Measurements from ENCODE around the gene IGFBP3.

IGFBP3 gene

DNA sequence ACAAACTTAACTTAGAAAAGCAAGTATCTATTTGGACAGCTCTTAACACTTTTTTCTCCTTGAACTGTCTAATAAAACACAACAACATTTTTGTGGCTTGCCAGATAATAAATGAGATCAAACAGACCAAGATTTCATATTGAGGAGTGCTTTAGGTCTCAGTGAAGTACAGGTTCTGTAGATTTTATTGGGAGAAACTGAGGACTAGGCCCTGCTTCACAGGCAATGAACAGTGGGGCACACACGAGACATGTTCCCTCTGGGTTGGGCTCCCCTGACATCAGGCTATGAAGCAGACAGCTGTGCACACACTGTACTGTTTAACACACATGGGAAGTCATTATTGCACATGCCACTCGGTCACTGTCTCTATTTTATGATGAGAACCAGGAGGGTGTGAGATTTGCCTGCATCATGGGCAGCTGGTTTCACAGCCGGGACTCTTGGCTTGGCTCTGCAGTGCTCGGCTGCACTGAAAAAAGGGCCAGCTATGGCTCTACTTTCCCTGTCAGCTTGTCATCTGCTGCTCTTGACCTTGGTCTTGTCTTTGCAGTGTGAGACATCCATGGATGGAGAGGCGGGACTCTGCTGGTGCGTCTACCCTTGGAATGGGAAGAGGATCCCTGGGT, 28.6 kb downstream of the IGFBP3 start:
- no peak for DNase-seq (ENCODE audit: low read depth in 2 of 2)

DNA sequence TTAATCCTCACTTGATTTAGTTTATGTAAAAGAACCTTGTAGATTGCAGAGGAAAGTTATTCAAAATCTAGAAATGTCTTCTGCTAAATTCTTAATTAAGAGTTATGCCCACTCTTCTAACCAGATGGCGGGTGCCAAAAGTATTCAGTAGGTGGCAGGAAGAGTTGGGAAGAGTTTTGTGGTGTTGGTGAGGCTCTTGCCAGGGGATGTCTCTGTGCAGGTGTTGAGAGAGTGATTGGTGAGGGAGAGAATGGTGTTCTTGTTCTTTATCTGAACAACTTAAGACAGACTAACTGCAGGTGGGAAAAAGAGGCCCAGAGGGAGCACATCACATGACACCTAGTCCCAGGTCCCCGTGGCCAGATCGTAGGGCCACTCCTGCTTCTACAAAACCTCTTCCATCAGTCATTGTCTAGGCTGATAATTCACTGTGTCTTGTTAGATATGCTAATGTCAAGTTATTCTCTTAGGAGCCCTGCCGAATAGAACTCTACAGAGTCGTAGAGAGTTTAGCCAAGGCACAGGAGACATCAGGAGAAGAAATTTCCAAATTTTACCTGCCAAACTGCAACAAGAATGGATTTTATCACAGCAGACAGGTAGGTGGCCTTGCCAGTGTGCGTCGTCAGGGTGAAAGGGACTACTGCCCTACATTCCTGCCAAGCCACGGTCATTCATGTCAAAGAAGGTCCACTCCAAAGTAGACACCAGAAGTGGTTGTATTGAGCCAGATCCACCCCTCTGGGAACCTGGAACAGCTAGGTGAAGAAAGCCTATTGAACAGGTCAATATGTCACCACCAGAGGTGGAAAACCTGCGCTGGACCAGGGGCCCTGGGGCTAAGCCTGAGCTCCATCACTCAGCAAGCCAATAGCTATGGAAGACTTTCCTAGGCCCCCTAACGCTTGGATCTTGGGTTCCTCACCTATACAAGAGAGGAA, 29.3 kb downstream of the IGFBP3 start:
- DNase-seq (ENCODE audit: low read depth in 2 of 2): no peak

DNA sequence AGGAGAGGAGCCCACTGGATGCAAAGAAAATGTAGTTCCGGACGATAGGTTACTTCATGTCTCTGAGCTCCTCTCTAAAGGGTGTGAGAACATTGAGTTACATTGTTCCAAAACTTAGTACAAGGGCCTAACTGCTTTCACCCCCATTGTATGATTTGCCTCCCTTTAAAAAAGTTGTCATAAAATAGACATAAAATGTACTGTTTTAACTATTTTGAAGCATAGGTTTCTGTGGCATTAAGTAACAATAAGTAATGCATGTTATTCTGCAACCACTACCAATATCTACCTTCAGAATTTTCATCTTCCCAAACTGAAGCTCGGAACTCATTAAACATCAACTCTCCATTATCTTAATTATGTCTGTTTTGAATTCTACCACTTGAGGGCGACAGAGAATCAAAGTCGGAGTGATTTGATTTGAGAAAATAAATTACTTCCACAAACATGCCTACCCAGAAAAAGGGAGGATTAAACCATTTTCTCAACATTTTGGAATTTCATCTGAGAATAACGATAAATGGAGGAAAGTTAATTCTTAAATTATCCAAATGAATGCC, 30.1 kb downstream of the IGFBP3 start:
- no peak for DNase-seq (ENCODE audit: low read depth in 2 of 2)

DNA sequence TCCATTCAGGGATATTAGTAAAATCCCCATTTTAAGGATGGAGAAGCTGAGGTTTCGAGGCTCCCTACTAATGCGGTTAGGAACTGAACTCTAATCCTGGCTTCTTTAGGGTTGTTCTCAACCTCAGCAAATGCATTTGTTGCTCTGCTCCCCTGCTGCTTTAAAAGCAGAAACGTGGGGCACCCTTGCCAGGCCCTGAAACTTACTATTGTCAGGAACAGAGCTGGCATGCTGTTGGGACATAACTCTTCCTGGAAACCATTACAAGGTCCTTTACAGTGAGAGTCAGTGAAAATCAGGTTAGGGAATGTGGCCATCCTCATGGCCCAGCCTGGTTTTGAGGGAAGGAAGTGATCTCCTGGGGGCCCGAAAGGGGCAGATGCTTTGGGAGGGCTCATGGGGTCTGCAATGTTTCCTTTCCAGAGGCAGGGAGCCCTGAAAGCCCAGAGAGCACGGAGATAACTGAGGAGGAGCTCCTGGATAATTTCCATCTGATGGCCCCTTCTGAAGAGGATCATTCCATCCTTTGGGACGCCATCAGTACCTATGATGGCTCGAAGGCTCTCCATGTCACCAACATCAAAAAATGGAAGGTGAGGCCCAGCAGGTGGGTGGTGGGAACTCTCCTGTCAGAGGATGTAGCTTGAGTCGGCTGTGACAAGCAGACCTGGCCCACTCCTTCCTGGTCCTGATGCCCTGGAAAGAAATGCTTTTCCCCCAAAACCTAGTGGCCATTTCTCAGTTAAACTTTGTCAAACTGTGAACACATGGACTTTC, 30.8 kb downstream of the IGFBP3 start:
- DNase-seq (ENCODE audit: low read depth in 2 of 2): no peak

DNA sequence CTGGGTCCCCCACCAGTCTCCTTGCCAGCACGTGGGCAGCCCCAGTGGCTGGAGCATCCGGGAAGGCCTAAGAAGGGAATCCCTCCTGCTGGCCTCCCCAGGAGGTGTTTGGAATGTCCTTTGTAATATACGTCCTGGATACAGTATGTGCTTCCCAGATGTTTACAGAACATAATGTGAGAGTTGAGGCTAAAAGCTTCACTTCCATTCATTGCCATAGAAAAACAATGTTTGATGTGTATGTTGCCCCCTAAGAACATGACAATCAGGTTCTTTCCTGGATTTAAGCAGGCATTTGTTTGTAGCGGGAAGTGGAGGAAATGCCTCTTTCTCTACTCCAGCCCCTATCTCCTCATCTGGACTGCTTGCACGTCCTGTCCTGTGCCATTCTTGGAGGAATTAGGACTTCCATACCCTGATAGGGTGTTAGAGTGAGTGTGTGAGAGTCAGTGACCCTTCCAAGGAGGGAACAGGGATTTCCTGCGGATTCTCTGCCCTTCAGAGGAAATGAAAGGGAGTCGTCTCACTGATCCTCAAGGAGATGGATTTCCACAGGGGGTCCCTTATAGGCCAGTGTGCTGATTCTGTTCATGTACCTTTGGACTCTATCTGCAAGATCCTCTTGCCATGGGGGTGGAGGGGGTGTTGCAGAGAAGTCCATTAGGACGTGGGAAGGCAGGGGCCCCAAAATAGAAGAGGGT, 31.6 kb downstream of the IGFBP3 start:
- no peak for DNase-seq (ENCODE audit: low read depth in 2 of 2)

DNA sequence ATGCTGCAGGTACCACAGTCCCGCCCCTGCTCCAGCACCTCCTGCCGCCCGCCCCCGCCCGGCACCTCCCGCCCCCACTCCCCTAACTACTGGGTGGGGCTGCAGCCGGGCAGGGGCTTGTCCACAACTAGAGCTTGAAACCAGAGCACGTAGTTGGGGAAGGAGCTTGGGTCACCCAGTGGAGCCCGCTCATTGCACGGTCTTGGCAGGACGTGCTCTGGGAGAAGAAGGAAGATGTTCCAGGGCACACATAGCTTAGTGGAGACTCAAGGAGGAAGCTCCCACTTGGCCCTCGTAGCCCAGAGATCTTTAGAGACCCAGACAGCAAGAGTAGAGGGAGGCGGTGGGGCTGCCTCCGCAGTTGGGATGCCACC, 32.1 kb downstream of the IGFBP3 start:
- no peak for DNase-seq (ENCODE audit: low read depth in 2 of 2)

DNA sequence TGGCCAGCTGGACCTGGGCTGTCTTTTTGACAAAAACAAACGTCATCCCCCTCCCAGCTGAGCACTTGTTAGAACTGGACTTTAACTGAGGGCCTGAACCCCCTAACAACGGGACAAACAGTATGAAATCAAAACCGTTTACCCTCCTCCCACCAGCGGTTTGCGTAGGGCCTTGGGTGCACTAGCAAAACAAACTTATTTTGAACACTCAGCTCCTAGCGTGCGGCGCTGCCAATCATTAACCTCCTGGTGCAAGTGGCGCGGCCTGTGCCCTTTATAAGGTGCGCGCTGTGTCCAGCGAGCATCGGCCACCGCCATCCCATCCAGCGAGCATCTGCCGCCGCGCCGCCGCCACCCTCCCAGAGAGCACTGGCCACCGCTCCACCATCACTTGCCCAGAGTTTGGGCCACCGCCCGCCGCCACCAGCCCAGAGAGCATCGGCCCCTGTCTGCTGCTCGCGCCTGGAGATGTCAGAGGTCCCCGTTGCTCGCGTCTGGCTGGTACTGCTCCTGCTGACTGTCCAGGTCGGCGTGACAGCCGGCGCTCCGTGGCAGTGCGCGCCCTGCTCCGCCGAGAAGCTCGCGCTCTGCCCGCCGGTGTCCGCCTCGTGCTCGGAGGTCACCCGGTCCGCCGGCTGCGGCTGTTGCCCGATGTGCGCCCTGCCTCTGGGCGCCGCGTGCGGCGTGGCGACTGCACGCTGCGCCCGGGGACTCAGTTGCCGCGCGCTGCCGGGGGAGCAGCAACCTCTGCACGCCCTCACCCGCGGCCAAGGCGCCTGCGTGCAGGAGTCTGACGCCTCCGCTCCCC, 32.7 kb downstream of the IGFBP3 start, which contains the start of gene IGFBP1:
TSS of gene IGFBP1 (plus strand) at position 304 of the 808 bp plus-strand sequence. CDS start at position 469, 165 bp downstream.
- no peak for DNase-seq (ENCODE audit: low read depth in 2 of 2)

DNA sequence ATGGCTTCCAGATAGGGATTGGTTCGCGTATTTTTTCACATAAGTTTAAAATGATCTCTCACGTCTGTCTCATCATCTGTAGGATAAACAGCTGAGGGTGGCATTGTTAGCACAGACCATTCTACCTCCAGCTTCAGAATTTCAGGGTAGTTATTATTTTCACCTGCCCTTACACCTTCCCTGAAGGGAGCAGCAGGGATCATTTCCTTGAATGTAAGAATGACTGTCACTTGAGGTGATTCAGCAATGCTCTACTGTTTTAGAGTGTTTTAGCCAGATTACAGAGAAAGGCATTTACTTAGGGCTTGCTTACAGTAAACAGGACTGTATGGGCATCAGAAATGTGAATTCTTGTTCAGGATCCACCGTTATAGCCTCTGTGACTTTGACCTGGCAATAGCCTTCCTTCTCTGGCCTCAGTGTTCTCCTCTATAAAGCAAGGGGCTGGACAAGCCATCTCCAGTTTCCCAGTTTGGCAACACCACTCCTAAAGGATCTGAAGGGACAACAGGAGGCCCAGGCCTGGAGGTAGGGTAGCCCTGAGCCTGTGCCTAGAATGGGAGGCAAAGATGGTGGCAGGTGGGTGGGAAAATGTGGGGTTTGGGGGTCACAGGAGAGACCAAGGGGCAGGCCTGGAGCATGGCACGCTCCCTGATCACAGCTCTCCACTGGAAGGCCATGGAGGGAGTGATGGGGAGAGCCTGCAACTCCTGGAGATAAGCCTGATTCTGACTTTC, 34.0 kb downstream of the IGFBP3 start:
- DNase-seq (ENCODE audit: low read depth in 2 of 2): no peak

DNA sequence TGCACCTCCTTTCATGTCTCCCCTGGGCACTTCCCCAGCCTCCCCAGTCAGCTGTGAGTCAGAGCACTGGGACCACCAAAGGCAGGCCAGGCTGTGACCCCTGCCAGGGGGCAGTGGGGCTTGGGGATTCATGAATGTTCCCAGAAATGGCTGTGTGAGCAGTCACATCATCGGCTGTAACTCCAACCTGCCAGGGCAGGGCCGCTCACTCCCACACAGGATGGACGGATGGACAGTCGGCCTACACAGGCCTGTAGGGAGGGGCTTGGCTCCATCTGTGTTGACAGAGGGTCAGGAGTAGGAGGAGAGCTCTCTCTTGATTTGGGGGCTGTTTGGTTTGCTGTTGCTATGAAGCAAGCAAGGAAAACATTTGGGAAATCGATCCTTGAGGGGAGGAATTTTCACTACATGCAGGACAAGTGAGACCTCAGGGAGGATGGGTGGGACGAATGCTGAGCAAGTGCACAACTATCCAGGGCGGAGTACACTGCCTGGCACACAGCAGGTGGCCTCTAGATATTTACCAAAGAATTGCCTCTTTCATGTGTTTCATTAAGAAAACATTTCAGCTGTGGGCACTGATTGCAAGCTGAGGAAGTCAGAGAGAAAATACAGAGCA, 35.7 kb downstream of the IGFBP3 start:
- DNase-seq (ENCODE audit: low read depth in 2 of 2): no peak

DNA sequence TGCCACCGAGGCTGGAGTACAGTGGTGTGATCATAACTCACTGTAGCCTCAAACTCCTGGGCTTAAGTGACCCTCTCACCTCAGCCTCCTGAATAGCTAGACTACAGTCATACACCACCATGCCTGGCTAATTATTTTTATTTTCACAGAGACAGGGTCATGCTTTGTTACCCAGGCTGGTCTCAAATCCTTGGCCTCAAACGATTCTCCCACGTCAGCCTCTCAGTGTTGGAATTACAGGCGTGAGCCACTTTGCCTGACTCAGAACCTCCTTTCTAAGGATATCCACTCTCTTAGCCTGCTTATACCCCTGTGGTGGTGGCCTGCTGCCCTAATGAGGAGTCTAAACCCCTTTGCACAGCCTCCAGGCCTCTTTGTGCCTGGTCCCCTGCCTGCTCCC, 36.9 kb downstream of the IGFBP3 start:
- DNase-seq (ENCODE audit: low read depth in 2 of 2): no peak

DNA sequence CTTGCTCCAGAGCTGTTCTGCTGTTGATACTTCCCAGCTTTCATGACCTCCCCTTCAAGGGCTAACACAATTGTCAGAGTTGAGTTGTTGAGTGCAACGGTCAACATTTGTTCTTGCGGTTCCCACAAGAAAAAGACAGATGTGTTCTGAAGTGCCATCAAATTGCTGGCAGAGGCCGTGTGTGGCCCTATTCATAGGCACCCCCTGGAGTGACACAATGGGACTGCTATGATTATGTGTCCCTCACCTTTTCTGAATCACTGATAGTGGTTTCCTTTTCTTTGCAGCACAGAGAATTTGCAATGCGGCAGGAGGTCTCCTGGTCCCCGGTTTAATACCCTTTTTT, 38.6 kb downstream of the IGFBP3 start:
- no peak for DNase-seq (ENCODE audit: low read depth in 2 of 2)

DNA sequence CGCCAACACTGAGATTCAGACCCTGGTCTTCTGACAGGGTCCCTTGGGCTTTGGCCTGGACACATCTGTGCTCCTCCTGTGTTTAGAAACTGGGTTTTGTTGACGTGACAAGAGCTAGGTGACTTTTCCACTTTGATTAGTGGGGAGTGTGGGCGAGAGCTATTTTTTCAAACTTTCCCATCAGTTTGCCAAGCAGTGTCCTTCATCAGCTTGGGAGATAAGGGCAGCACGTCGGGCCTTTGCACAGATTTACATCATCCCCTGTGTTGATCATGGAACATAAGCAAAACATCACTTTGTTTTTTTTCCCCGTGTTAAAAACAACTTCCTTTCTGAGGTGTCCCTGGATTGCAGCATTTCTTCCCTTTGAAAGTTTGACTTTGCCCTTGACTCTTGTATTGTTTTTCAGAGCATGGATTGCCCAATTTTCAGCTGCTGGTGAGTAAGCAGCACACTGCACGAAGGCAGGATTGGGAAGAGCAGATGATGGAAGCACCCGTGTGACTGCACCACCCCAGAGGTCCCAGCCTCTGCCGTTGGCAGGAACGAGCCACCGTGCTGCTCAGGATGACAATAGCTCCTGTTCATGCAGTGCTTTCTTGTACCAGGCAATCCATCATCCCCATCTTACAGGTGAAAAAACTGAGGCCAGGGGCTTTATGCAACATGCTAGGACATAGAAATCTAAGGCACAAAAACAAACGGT, 39.2 kb downstream of the IGFBP3 start:
- no peak for DNase-seq (ENCODE audit: low read depth in 2 of 2)

DNA sequence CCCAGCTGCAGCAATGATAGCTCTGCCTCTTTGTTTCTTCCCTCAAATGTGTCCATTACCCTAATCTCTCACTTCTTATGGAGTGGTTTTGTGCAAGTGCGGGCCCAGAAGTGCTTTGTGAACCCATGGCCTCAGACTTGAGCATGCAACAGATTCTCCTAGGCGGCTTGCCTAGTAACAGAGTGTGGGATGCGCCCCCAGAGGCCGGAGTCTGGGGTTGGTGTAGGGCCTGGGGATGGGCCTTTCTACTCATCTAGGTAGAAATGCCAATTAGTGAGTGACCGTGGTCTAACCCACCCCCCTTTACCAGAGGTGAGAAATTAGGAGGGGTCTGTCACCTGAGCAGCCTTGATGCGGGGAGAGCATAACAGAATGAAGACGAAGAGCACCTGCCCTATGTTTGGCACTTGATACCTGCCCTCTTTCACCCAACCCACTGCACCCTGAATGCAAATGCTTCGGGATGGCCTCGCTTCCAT, 39.8 kb downstream of the IGFBP3 start:
- no peak for DNase-seq (ENCODE audit: low read depth in 2 of 2)

DNA sequence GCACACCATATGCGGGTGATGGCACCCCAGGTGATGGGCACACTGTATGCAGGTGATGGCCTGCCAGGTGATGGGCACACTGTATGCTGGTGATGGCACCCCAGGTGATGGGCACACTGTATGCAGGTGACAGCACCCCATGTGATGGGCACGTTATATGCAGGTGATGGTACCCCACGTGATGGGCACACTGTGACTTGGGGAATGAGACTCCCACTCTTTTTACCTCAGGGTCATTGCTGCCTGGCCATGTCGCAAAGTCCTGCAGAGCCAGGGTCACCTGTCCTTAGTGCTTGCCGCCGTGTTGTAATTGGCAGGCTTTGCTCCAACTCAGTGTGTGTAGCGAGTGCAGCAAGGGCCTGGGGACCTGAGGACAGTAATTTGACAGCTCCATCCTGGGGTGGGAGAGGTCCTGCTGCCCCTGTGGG, 40.6 kb downstream of the IGFBP3 start:
- no peak for DNase-seq (ENCODE audit: low read depth in 2 of 2)

DNA sequence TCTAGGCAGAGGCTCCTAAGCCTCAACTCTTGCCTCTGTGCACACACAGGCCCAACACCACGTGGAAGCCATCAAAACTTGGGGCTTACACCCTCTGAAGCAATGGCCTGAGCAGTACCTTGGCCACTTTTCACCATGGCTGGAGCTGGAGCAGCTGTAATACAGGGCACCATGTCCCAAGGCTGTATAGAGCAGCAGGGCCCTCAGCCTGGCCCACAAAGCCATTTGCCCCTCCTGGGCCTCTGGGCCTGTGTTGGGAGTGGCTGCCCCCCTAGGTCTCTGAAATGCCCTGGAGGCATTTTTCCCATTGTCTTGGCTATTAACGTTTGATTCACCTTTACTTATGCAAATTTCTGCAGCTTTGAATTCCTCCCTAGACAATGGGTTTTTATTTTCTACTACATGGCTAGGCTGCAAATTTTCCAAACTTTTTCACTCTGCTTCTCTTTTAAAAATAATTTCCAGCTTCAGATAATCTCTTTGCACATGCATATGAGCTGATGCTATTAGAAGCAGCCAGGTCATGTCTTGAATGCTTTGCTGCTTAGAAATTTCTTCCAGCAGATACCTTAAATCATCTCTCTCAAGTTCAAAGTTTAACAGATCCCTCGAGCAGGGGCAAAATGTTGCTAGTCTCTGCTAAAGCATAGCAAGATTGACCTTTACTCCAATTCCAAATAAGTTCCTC, 42.5 kb downstream of the IGFBP3 start:
- no peak for DNase-seq (ENCODE audit: low read depth in 2 of 2)

DNA sequence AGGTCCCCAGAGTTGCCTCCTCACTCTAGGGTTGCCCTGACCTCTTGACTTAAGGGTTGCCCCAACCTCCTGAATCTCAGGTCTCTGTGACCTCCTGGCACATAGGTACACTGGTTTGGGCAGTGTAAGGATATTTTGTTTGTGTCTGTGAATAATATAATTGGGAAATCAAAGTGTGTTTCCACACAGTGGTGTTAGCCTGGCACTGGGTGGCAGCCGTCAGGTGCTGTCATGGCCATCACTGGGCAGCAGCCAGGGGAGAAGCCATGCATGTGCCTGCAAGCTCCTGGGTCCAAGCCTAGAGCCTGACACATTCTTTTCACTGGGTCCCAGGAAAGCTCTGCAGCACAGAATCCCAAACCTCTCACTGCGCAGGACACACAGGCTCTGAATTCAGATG, 44.6 kb downstream of the IGFBP3 start:
- DNase-seq (ENCODE audit: low read depth in 2 of 2): no peak

DNA sequence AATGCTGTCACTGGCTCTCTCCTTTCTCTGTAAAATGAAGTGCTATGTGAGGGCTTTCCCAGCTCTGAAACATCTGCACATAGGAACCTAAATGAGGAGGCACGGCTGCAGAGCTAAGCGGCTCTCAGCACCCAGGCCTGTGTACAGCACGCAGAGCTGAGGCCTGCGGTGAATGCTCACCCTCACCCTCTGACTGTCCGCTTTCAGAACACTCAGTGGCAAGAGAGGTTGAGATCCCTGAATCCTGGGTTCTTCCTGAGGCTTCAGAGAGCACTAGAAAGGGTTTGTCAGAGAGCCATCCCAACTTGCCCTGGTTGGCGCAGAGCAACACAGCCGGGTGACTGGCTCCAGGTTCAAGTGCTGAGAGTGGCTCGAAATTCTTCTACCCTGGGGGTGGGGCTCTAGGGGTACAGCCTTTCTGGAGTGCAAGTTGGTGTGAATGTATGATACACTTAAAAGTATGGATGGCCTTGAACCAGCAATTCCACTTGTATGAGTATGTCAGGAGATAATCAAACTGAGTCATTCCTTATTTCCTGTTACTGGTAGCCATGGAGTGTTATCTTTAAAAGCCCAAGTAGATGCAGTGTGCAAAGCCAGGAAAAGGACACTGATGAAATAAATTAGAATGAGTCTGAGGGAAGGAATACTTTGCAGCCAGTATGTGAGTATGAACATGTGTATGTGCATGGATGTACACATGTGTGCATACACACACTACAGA, 46.5 kb downstream of the IGFBP3 start:
- DNase-seq (ENCODE audit: low read depth in 2 of 2): no peak
